Measurements from ENCODE around the gene TPRG1.

TPRG1 gene

GRCh38 chr3:189363590-189364255 is 192.0 kb downstream of the TPRG1 start:
- DNase-seq = peak; percentile 33 to 72

DNA sequence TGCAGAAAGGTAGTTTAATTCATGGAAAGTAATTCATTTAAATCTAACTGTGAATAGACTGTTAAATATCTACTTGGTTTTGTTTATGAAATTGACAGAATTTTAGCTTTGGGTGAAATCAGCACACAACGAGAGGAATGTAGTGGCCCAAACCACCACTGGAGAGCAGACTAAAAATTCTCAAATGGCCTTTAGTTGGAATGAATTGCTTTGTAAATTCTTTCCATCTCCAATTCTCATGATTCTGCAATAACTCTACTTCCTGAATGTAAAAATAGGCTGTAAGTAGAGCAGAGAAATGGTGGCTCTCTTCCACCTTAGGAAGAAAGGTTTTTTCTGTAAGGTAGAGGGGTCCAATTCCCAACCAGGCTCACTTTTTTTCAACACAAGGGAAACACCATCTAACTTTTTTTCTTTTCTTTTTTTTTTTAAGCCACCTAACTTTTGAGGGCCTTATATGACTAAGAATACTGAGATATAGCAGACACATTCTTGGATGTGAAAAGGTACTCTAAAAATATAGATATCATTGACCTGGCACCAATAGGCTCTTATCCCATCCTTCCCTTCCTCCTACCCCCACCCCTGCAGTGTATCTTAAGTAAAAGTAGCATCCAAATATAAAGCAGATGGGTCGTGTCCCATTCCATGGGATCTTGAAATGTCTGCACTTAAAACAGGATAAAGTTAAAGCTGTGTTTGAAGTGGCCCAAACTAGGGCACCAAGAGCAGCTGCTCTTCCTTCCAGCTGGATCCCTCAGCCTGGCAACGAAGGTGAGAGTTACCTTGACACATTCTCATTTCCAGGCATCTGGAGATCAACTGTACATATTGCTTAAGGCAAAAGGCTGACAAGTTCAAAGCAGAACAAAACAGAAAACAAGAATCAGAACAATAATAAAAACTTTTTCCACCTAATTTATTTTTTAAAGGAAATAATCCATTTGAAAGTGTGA is 194.1 kb downstream of the TPRG1 start:
- no peak for DNase-seq

DNA sequence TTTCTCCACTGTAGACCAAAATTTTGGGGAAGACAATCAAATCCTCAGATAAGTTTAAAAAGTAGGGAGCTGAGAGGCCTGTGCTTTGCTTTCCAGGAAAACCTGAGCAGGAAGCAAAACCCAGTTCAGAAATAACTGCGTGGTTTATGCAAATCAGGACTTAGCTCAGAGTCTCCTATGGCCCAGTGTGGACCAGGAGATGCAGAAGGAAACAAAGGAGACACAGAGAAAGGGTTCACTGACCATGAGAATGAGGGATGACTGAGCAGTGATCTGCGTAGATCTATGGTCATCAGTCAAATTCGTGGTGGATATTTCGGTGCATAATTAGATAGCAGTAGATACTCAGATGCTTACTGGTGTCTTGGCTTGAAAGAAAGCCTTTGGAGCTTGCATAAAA is 196.6 kb downstream of the TPRG1 start:
- DNase-seq = no peak

DNA sequence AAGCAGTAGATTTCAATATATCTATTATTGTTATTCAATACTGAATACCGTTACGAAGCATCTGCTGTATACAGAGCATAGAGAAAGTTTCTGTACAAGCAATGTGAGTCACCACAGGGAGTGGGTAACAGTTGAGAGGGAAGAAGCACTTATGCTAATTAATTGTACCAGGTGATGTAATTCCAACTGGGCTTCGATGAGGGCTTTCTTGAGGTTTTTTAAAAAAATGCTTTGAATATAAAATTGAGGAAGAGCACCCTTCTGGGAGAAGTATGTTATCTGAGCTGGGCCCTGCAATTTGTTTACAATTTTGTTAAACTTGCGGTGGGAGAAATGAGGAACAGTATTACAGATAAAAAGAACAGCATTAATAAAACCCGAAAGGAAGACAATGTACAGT is 197.9 kb downstream of the TPRG1 start:
- DNase-seq = no peak

DNA sequence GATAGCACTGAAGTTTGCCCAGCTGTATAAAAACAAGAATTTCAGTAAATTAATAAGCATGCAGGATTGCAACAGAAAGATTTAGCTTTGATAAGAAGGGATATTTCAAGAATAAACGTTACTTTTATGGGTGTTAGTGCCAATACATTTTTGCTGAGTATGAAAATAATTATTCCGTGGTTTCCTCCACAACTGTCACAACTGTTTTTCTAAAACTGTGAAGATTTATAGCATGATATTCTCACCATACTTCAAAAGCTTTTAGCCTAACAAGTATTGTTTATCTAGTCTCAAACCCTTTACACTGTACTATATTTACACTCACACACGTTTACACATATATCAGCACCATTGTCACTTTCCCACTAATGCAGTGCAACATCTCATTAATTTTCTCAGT is 200.5 kb downstream of the TPRG1 start:
- no peak for DNase-seq
